GM06990 (cell line): ENCODE results near the gene OBP2A.

Source experiments
- DNase-seq: peaks from one replicate; pipeline ENCODE4 v3.0.0-alpha.2; 2011; ENCODE audit not compliant: insufficient read length; ENCODE audit errors: extremely low read depth
- H3K27me3 ChIP-seq: replicated peaks from 2 replicates; pipeline ENCODE4 v1.6.0; 2011; ENCODE audit warnings: low read length; ENCODE audit not compliant: control insufficient read depth, insufficient read depth
- H3K36me3 ChIP-seq: 2 replicates; pipeline ENCODE4 v1.5.1; 2011; ENCODE audit warnings: low read length; ENCODE audit not compliant: control insufficient read depth, insufficient read depth
- H3K4me3 ChIP-seq: replicated peaks from 2 replicates; pipeline ENCODE4 v1.5.1; 2011; ENCODE audit warnings: low read depth, mild to moderate bottlenecking, control low read depth, low read length
- CTCF ChIP-seq: IDR thresholded peaks from 2 replicates; pipeline ENCODE4 v1.5.1; 2011; ENCODE audit warnings: low read length, control low read depth, mild to moderate bottlenecking, inconsistent platforms; ENCODE audit not compliant: insufficient read depth, poor library complexity, severe bottlenecking

The OBP2A gene

GRCh38 chr9:135574943-135575342, 29.0 kb downstream of the OBP2A start:
- no peak for DNase-seq
- TF ChIP-seq CTCF = no peak
- Histone ChIP-seq H3K36me3 (no peaks in the 10 kb centered on the region), H3K4me3 (no peak overlapping the region), H3K27me3 (no peaks in the 10 kb centered on the region)

- no peak for DNase-seq
- no peak for TF ChIP-seq CTCF
- Histone ChIP-seq H3K4me3 (no peak overlapping the region), H3K36me3 (no peaks in the 10 kb centered on the region), H3K27me3 (no peaks in the 10 kb centered on the region)
Measured at GRCh38 chr9:135575995-135576631, 30.2 kb downstream of the OBP2A start.

- TF ChIP-seq CTCF = no peak
Measured at GRCh38 chr9:135577256-135577655, 31.3 kb downstream of the OBP2A start.

GRCh38 chr9:135579356-135579755, 33.4 kb downstream of the OBP2A start:
- no peak for DNase-seq
- no peak for TF ChIP-seq CTCF
- H3K4me3 ChIP-seq = no peak overlapping the region

More at GRCh38 chr9:135577256-135577655, 31.3 kb downstream of the OBP2A start:
- Histone ChIP-seq H3K36me3 (no peaks in the 10 kb centered on the region), H3K27me3 (no peaks in the 10 kb centered on the region), H3K4me3 (no peak overlapping the region)
- no peak for DNase-seq

GRCh38 chr9:135579889-135580660, 34.1 kb downstream of the OBP2A start:
- Histone ChIP-seq H3K36me3 (no peaks in the 10 kb centered on the region), H3K4me3 (no peak overlapping the region), H3K27me3 (no peaks in the 10 kb centered on the region)
- no peak for TF ChIP-seq CTCF
- no peak for DNase-seq

More at GRCh38 chr9:135579356-135579755, 33.4 kb downstream of the OBP2A start:
- Histone ChIP-seq H3K36me3 (no peaks in the 10 kb centered on the region), H3K27me3 (no peaks in the 10 kb centered on the region)
